ENCODE results near the gene NR2E1. TPM values are rescaled to one million over a fixed set of nuclear protein-coding genes. Genes with fewer than 3 reads are reported as not detected.

The NR2E1 gene
- total and polyA plus RNA-seq, 2 experiments from 2014 or later = not detected

DNA sequence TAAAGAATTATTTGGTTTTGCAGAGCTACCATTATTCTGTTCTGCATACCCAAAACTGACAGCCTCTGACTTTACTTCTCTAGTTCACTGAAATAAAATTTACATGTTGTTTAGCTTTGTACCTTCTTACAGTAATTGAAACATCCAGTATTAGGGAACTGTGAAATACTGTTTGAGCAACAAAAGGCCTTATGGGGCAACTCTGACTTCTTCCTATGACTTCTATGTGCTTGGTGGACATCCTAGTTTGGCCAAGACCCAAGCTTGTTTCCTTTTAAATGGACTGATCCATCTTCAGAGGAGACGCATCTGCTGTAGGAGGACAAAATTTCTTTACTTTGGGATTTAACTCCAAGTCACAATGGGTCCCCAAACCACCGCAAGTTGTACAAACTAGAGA is 44.7 kb downstream of the NR2E1 start:
- H3K9me3 ChIP-seq (ENCODE audit: low read depth) = no peaks in the 10 kb centered on the region
- H4K20me1 ChIP-seq (ENCODE audit: insufficient read depth) = no peaks in the 10 kb centered on the region
- no peak for TF ChIP-seq EZH2 (IDR thresholded peaks at IDR 0.05; ENCODE audit: insufficient read depth, poor library complexity, severe bottlenecking)
- no peak for TF ChIP-seq EZH2phosphoT487 (IDR thresholded peaks at IDR 0.05; ENCODE audit: insufficient read depth, low read depth)
- no peak overlapping the region for H3K9ac ChIP-seq
- no peaks in the 10 kb centered on the region for H3K4me1 ChIP-seq (ENCODE audit: insufficient read depth)
- H3K27me3 ChIP-seq (replicated peaks; ENCODE audit: insufficient read depth) = no peaks in the 10 kb centered on the region
- 0 out of 2 replicates have a peak, but pooled peaks cover 5% of the 10 kb centered on the region for H3F3A ChIP-seq (ENCODE audit: insufficient read depth)
- in situ Hi-C loops (cut with MboI) = no loop called here
- H3K4me2 ChIP-seq (ENCODE audit: unreplicated experiment) = no peak overlapping the region
- peaks cover 30% of the 10 kb centered on the region for H3K79me2 ChIP-seq (ENCODE audit: insufficient read depth)
- no peak for DNase-seq
- no peak overlapping the region for H2AFZ ChIP-seq
- H3K36me3 ChIP-seq (ENCODE audit: low read depth) = peaks cover 15% of the 10 kb centered on the region; the same call in 1 of the 2 replicates
- no peak overlapping the region for H3K4me3 ChIP-seq
- H3K9me2 ChIP-seq (ENCODE audit: insufficient read depth) = no peaks in the 10 kb centered on the region
- no peak overlapping the region for H3K27ac ChIP-seq
- 94 to 98% methylated on average over 2 of the region's 2 CpGs for WGBS, 2 experiments (ENCODE audit: low coverage in 1 of 2, low lambda C conversion rate in 2 of 2, missing lambda C conversion rate in 2 of 2)

DNA sequence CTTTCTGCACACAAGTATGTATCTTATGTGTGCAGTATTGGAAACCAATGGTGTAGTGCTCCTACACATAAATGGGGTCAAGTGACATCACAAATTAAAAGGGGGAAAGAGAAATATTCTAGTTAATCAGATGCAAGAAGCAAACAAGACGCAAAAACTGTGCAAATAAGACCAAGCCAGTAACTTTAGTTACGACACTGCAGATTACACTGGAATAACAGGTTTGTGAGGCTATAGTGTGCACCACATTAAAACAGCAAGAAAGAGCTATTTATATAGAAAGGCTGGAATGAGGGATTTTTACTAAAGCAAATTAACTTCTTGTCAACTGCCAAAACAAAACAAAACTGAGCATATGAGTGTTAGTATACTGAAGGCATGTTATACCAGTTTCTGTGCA is 45.8 kb downstream of the NR2E1 start:
- H3K9me3 ChIP-seq (ENCODE audit: low read depth) = no peaks in the 10 kb centered on the region
- H3K27me3 ChIP-seq (replicated peaks; ENCODE audit: insufficient read depth) = no peaks in the 10 kb centered on the region
- no peak overlapping the region for H3K27ac ChIP-seq
- no peak overlapping the region for H3K9ac ChIP-seq
- WGBS, 2 experiments (ENCODE audit: low coverage in 1 of 2, low lambda C conversion rate in 2 of 2, missing lambda C conversion rate in 2 of 2) = 96 to 100% methylated on average over 2 of the region's 2 CpGs
- no peak for TF ChIP-seq EZH2phosphoT487 (IDR thresholded peaks at IDR 0.05; ENCODE audit: insufficient read depth, low read depth)
- TF ChIP-seq EZH2 (IDR thresholded peaks at IDR 0.05; ENCODE audit: insufficient read depth, poor library complexity, severe bottlenecking) = no peak
- no peaks in the 10 kb centered on the region for H3F3A ChIP-seq (ENCODE audit: insufficient read depth)
- peaks cover 41% of the 10 kb centered on the region for H3K79me2 ChIP-seq (ENCODE audit: insufficient read depth)
- in situ Hi-C loops (cut with MboI) = no loop called here
- H3K4me1 ChIP-seq (ENCODE audit: insufficient read depth) = no peaks in the 10 kb centered on the region
- H3K9me2 ChIP-seq (ENCODE audit: insufficient read depth) = no peaks in the 10 kb centered on the region
- no peak overlapping the region for H2AFZ ChIP-seq
- H3K4me2 ChIP-seq (ENCODE audit: unreplicated experiment) = no peak overlapping the region
- no peak overlapping the region for H3K4me3 ChIP-seq
- DNase-seq = no peak
- H4K20me1 ChIP-seq (ENCODE audit: insufficient read depth) = no peaks in the 10 kb centered on the region
- peaks cover 15% of the 10 kb centered on the region; the same call in 1 of the 2 replicates for H3K36me3 ChIP-seq (ENCODE audit: low read depth)

GRCh38 chr6:108222064-108222463 is 56.2 kb downstream of the NR2E1 start:
- H4K20me1 ChIP-seq (ENCODE audit: insufficient read depth) = no peaks in the 10 kb centered on the region
- H3K36me3 ChIP-seq (ENCODE audit: low read depth) = peaks cover 24% of the 10 kb centered on the region
- H3K9me2 ChIP-seq (ENCODE audit: insufficient read depth) = no peaks in the 10 kb centered on the region
- no peak overlapping the region for H3K27ac ChIP-seq
- DNase-seq = no peak
- WGBS, 2 experiments (ENCODE audit: low coverage in 1 of 2, low lambda C conversion rate in 2 of 2, missing lambda C conversion rate in 2 of 2) = 97 to 100% methylated on average over 2 of the region's 2 CpGs
- no peaks in the 10 kb centered on the region for H3K27me3 ChIP-seq (replicated peaks; ENCODE audit: insufficient read depth)
- H3K4me2 ChIP-seq (ENCODE audit: unreplicated experiment) = no peak overlapping the region
- H2AFZ ChIP-seq = no peak overlapping the region
- no peaks in the 10 kb centered on the region for H3F3A ChIP-seq (ENCODE audit: insufficient read depth)
- in situ Hi-C loops (cut with MboI) = no loop called here
- H3K9ac ChIP-seq = no peak overlapping the region
- H3K79me2 ChIP-seq (ENCODE audit: insufficient read depth) = peaks cover 87% of the 10 kb centered on the region
- H3K9me3 ChIP-seq (ENCODE audit: low read depth) = no peaks in the 10 kb centered on the region
- H3K4me1 ChIP-seq (ENCODE audit: insufficient read depth) = no peaks in the 10 kb centered on the region
- no peak overlapping the region for H3K4me3 ChIP-seq
- no peak for TF ChIP-seq EZH2phosphoT487 (IDR thresholded peaks at IDR 0.05; ENCODE audit: insufficient read depth, low read depth)
- TF ChIP-seq EZH2 (IDR thresholded peaks at IDR 0.05; ENCODE audit: insufficient read depth, poor library complexity, severe bottlenecking) = no peak

DNA sequence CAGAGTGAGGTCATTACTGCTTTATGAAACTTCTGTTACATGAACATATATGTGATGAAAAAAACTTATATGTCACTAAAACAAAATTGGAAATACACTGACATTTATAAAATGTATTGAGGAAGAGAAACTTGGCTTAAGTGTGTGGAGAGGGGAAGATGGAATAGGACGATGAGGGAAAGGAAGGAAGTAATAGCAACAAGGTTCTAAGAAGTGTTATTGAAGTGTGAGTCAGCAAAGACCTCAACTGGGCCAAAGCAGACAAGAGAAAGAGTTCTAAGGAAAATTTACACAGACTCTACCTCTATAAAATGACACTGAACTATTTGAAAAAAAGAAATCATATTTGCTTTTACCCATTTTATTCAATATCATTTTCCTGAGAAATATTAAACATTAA is 56.7 kb downstream of the NR2E1 start:
- no peaks in the 10 kb centered on the region for H3K27me3 ChIP-seq (replicated peaks; ENCODE audit: insufficient read depth)
- no peaks in the 10 kb centered on the region for H3K4me1 ChIP-seq (ENCODE audit: insufficient read depth)
- no peak overlapping the region for H3K27ac ChIP-seq
- H3K4me3 ChIP-seq = no peak overlapping the region
- H3K9ac ChIP-seq = no peak overlapping the region
- TF ChIP-seq EZH2 (IDR thresholded peaks at IDR 0.05; ENCODE audit: insufficient read depth, poor library complexity, severe bottlenecking) = no peak
- TF ChIP-seq EZH2phosphoT487 (IDR thresholded peaks at IDR 0.05; ENCODE audit: insufficient read depth, low read depth) = no peak
- peaks cover 24% of the 10 kb centered on the region for H3K36me3 ChIP-seq (ENCODE audit: low read depth)
- no peaks in the 10 kb centered on the region for H4K20me1 ChIP-seq (ENCODE audit: insufficient read depth)
- H3K9me3 ChIP-seq (ENCODE audit: low read depth) = no peaks in the 10 kb centered on the region
- in situ Hi-C loops (cut with MboI) = no loop called here
- H2AFZ ChIP-seq = no peak overlapping the region
- no peaks in the 10 kb centered on the region for H3K9me2 ChIP-seq (ENCODE audit: insufficient read depth)
- H3K4me2 ChIP-seq (ENCODE audit: unreplicated experiment) = no peak overlapping the region
- DNase-seq = peak; percentile 33
- peaks cover 88% of the 10 kb centered on the region for H3K79me2 ChIP-seq (ENCODE audit: insufficient read depth)
- WGBS, 2 experiments (ENCODE audit: low coverage in 1 of 2, low lambda C conversion rate in 2 of 2, missing lambda C conversion rate in 2 of 2) = 13 to 43% methylated on average over 1 of the region's 1 CpG
- H3F3A ChIP-seq (ENCODE audit: insufficient read depth) = no peaks in the 10 kb centered on the region

GRCh38 chr6:108227290-108227689 is 61.5 kb downstream of the NR2E1 start:
- TF ChIP-seq EZH2phosphoT487 (IDR thresholded peaks at IDR 0.05; ENCODE audit: insufficient read depth, low read depth) (no peak), EZH2 (IDR thresholded peaks at IDR 0.05; ENCODE audit: insufficient read depth, poor library complexity, severe bottlenecking) (no peak)
- H3F3A ChIP-seq (ENCODE audit: insufficient read depth) = no peaks in the 10 kb centered on the region
- no peaks in the 10 kb centered on the region for H3K9me3 ChIP-seq (ENCODE audit: low read depth)
- H3K9me2 ChIP-seq (ENCODE audit: insufficient read depth) = no peaks in the 10 kb centered on the region
- 98 to 99% methylated on average over 3 of the region's 3 CpGs for WGBS, 2 experiments (ENCODE audit: low coverage in 1 of 2, low lambda C conversion rate in 2 of 2, missing lambda C conversion rate in 2 of 2)
- no peak overlapping the region for H2AFZ ChIP-seq
- no peaks in the 10 kb centered on the region for H4K20me1 ChIP-seq (ENCODE audit: insufficient read depth)
- H3K4me3 ChIP-seq = no peak overlapping the region
- no peaks in the 10 kb centered on the region for H3K4me1 ChIP-seq (ENCODE audit: insufficient read depth)
- no peaks in the 10 kb centered on the region for H3K27me3 ChIP-seq (replicated peaks; ENCODE audit: insufficient read depth)
- H3K27ac ChIP-seq = no peak overlapping the region
- in situ Hi-C loops (cut with MboI) = no loop called here
- H3K4me2 ChIP-seq (ENCODE audit: unreplicated experiment) = no peak overlapping the region
- no peak for DNase-seq
- no peaks in the 10 kb centered on the region for H3K36me3 ChIP-seq (ENCODE audit: low read depth)
- no peak overlapping the region for H3K9ac ChIP-seq
- peaks cover 98% of the 10 kb centered on the region for H3K79me2 ChIP-seq (ENCODE audit: insufficient read depth)
